H1 (cell line): Measurements from ENCODE around the gene ADRA2C. TPM values are rescaled to one million over a fixed set of nuclear protein-coding genes. Genes with fewer than 3 reads are reported as not detected.

ENCODE experiments used
- CBX8 ChIP-seq: fragments of 300-800, 300-1000 bp; sonication (generic); IDR thresholded peaks from 2 replicates; pipeline ENCODE4 v1.7.1; 2016; ENCODE audit warnings: low read depth, low read length, borderline replicate concordance
- CEBPB ChIP-seq: IDR thresholded peaks from 2 replicates; pipeline ENCODE4 v1.6.1; 2012; ENCODE audit warnings: low read depth, low read length
- CTBP2 ChIP-seq: IDR thresholded peaks from 2 replicates; pipeline ENCODE4 v1.7.0; 2011; ENCODE audit warnings: borderline replicate concordance, mild to moderate bottlenecking, moderate library complexity, mixed read lengths, low read length; ENCODE audit not compliant: insufficient read depth, insufficient read length
- MAX ChIP-seq: IDR thresholded peaks from 2 replicates; pipeline ENCODE4 v1.6.1; 2012; ENCODE audit warnings: inconsistent platforms
- PHF8 ChIP-seq: fragments of 200-600 bp; sonication (generic); conservative IDR thresholded peaks from 2 replicates; pipeline ENCODE4 v1.7.1; 2012; ENCODE audit warnings: low read depth, mild to moderate bottlenecking, inconsistent platforms, low read length, moderate library complexity
- polyA plus RNA-seq, 7 experiments: library from polyadenylated mRNA; depleted of rRNA in 3 of 7; stranded (reverse) in 5 of 7; unstranded in 2 of 7; fragments of >200 nt in 5 of 7; fragments of 200-250 nt in 2 of 7; gene quantifications; 1 replicate in 5 of 7; 2 replicates in 1 of 7; 4 replicates in 1 of 7; pipeline versions ENCODE4 v1.2.1 to v1.2.3, GENCODE V29; 2011 to 2013; ENCODE audit warnings: missing spikeins in 2 of 7, mixed read lengths in 2 of 7
- total RNA-seq: library from RNA; stranded (reverse); fragmentation: NEBNext Ultra II Directional; extraction: Animal tissue kit (Norgen Biotek cat#: 25700); gene quantifications from 2 replicates; pipeline ENCODE4 v1.2.1, GENCODE V29; 2021
- TF ChIP-seq, protein P1 (sequence below): IDR thresholded peaks from 2 replicates; pipeline ENCODE4 v1.6.1; 2011; ENCODE audit warnings: low read length, improper control_type of control experiment
- TF ChIP-seq, protein P2 (sequence below): IDR thresholded peaks from 2 replicates; pipeline ENCODE4 v1.6.1; 2012; ENCODE audit warnings: inconsistent platforms

The ADRA2C gene
- total and polyA plus RNA-seq, 2 of the 8 experiments (the other 6 are each of a cell fraction or from before 2014, with no cell fraction given), result 14.6 to 14.8 TPM

- TF ChIP-seq, protein P1, sequence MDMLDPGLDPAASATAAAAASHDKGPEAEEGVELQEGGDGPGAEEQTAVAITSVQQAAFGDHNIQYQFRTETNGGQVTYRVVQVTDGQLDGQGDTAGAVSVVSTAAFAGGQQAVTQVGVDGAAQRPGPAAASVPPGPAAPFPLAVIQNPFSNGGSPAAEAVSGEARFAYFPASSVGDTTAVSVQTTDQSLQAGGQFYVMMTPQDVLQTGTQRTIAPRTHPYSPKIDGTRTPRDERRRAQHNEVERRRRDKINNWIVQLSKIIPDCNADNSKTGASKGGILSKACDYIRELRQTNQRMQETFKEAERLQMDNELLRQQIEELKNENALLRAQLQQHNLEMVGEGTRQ, result no peak
- TF ChIP-seq CBX8 (no peak), PHF8 (no peak), MAX (no peak), CEBPB (no peak), CTBP2 (no peak)
- TF ChIP-seq, protein P2, sequence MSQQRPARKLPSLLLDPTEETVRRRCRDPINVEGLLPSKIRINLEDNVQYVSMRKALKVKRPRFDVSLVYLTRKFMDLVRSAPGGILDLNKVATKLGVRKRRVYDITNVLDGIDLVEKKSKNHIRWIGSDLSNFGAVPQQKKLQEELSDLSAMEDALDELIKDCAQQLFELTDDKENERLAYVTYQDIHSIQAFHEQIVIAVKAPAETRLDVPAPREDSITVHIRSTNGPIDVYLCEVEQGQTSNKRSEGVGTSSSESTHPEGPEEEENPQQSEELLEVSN, result no peak
Observed at GRCh38 chr4:3718462-3718861, 47.7 kb upstream of the ADRA2C start (continued).
